Gastroesophageal sphincter (tissue), 3 donors: ENCODE data around the gene MAPK7.

Source experiments
- CTCF ChIP-seq, 4 experiments: fragments of 200-600 bp in 2 of 4; fragments of 450-650 bp in 2 of 4; sonication (generic) in 1 of 4; IDR thresholded peaks; one replicate each; pipeline ENCODE4 v1.5.1; 2017 to 2019; ENCODE audit warnings: antibody characterized with exemption in 4 of 4, mild to moderate bottlenecking in 2 of 4, moderate library complexity in 2 of 4
- EP300 ChIP-seq: sonication (generic); formaldehyde crosslinking; IDR thresholded peaks from one replicate; pipeline ENCODE4 v1.6.1; 2017; ENCODE audit warnings: antibody characterized with exemption, mild to moderate bottlenecking
- POLR2A ChIP-seq, 2 donors: fragments of 450-650 bp; IDR thresholded peaks; one replicate each; pipeline ENCODE4 v1.6.1; 2017; ENCODE audit warnings: antibody characterized with exemption in 2 of 2, mild to moderate bottlenecking in 2 of 2, moderate library complexity in 1 of 2
- POLR2AphosphoS5 ChIP-seq: sonication (generic); formaldehyde crosslinking; IDR thresholded peaks from one replicate; pipeline ENCODE4 v1.6.1; 2017; ENCODE audit warnings: antibody characterized with exemption

GRCh38 chr17:19342611-19343255 is 35.6 kb upstream of the MAPK7 start:
- TF ChIP-seq CTCF (IDR thresholded peaks at IDR 0.05) (no peak), POLR2AphosphoS5 (no peak), POLR2A (IDR thresholded peaks at IDR 0.05) (no peak), EP300 (no peak)
